ENCODE data around the gene ADPRHL1.

The ADPRHL1 gene

GRCh38 chr13:113468029-113468428, 14.7 kb upstream of the ADPRHL1 start:
- TF ChIP-seq MAX (IDR thresholded peaks at IDR 0.05), result no peak
- TF ChIP-seq ZBTB7A (IDR thresholded peaks at IDR 0.05; ENCODE audit: low read depth), result no peak
- no peak for TF ChIP-seq TEAD4 (IDR thresholded peaks at IDR 0.05)
- TF ChIP-seq FOXM1 (IDR thresholded peaks at IDR 0.05; ENCODE audit: borderline replicate concordance, low read depth), result no peak
- TF ChIP-seq CREB1 (IDR thresholded peaks at IDR 0.05; ENCODE audit: low read depth), result no peak
- no peak for TF ChIP-seq TAF1 (IDR thresholded peaks at IDR 0.05; ENCODE audit: low read depth)
- TF ChIP-seq CEBPB (IDR thresholded peaks at IDR 0.05), result no peak
- no peak for TF ChIP-seq EP300 (IDR thresholded peaks at IDR 0.05; ENCODE audit: borderline replicate concordance)
- no peak for TF ChIP-seq REST (IDR thresholded peaks at IDR 0.05; ENCODE audit: low read depth)
- TF ChIP-seq USF1 (IDR thresholded peaks at IDR 0.05), result no peak
- TF ChIP-seq YY1 (IDR thresholded peaks at IDR 0.05; ENCODE audit: low read depth), result no peak
- TF ChIP-seq TCF12 (IDR thresholded peaks at IDR 0.05; ENCODE audit: low read depth), result no peak
- TF ChIP-seq NFIC (IDR thresholded peaks at IDR 0.05), result no peak
- no peak for TF ChIP-seq RAD21 (IDR thresholded peaks at IDR 0.05; ENCODE audit: low read depth)

- no peak for TF ChIP-seq REST (IDR thresholded peaks at IDR 0.05; ENCODE audit: low read depth)
- no peak for TF ChIP-seq TCF12 (IDR thresholded peaks at IDR 0.05; ENCODE audit: low read depth)
- no peak for TF ChIP-seq ZBTB7A (IDR thresholded peaks at IDR 0.05; ENCODE audit: low read depth)
- TF ChIP-seq MAX (IDR thresholded peaks at IDR 0.05), result no peak
- no peak for TF ChIP-seq FOXM1 (IDR thresholded peaks at IDR 0.05; ENCODE audit: borderline replicate concordance, low read depth)
These were observed 13.1 kb upstream of the ADPRHL1 start for GRCh38 chr13:113466383-113466782.

- no peak for TF ChIP-seq REST (IDR thresholded peaks at IDR 0.05; ENCODE audit: low read depth)
- no peak for TF ChIP-seq EP300 (IDR thresholded peaks at IDR 0.05; ENCODE audit: borderline replicate concordance)
- TF ChIP-seq RAD21 (IDR thresholded peaks at IDR 0.05; ENCODE audit: low read depth), result no peak
- TF ChIP-seq MAX (IDR thresholded peaks at IDR 0.05), result no peak
- no peak for TF ChIP-seq USF1 (IDR thresholded peaks at IDR 0.05)
- TF ChIP-seq YY1 (IDR thresholded peaks at IDR 0.05; ENCODE audit: low read depth), result no peak
- TF ChIP-seq TCF12 (IDR thresholded peaks at IDR 0.05; ENCODE audit: low read depth), result no peak
- no peak for TF ChIP-seq CEBPB (IDR thresholded peaks at IDR 0.05)
- TF ChIP-seq NFIC (IDR thresholded peaks at IDR 0.05), result no peak
- no peak for TF ChIP-seq TAF1 (IDR thresholded peaks at IDR 0.05; ENCODE audit: low read depth)
- TF ChIP-seq ZBTB7A (IDR thresholded peaks at IDR 0.05; ENCODE audit: low read depth), result no peak
- TF ChIP-seq TEAD4 (IDR thresholded peaks at IDR 0.05), result no peak
- TF ChIP-seq CREB1 (IDR thresholded peaks at IDR 0.05; ENCODE audit: low read depth), result no peak
- no peak for TF ChIP-seq FOXM1 (IDR thresholded peaks at IDR 0.05; ENCODE audit: borderline replicate concordance, low read depth)
- no peak for TF ChIP-seq EGR1 (IDR thresholded peaks at IDR 0.05)
These were observed 12.0 kb upstream of the ADPRHL1 start for GRCh38 chr13:113465300-113465699.

GRCh38 chr13:113464476-113464875, 11.2 kb upstream of the ADPRHL1 start:
- TF ChIP-seq NFIC (IDR thresholded peaks at IDR 0.05), result no peak
